ENCODE measurements around the gene PPCDC.

The PPCDC gene

DNA sequence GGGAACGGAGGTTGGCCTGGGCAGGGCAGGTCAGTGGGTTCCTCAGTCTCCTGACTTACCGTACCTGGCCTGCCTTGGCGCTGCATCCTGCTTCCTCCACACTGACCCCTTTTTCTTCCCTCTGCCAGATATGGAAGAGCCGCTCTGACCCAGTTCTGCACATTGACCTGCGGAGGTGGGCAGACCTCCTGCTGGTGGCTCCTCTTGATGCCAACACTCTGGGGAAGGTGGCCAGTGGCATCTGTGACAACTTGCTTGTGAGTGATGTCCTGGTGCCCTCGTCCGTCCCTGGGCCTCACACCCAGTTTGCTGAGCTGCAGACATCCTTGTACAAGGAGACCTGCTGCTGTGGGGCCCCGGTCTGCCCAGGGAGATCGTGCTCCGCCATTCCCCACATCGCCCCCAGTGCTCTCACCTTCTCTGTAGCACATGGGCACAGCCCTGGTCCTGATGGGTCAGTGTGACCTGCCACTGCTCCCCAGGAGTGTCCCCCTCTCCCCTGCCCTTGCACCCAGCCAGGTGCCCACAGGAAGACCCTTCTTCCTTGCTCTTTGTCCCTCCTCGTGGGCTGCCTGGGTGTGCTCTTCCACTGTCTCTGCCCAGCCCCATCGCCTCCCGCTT lies 21.0 kb downstream of the PPCDC start:
- no peak for DNase-seq (ENCODE audit: low spot score)

DNA sequence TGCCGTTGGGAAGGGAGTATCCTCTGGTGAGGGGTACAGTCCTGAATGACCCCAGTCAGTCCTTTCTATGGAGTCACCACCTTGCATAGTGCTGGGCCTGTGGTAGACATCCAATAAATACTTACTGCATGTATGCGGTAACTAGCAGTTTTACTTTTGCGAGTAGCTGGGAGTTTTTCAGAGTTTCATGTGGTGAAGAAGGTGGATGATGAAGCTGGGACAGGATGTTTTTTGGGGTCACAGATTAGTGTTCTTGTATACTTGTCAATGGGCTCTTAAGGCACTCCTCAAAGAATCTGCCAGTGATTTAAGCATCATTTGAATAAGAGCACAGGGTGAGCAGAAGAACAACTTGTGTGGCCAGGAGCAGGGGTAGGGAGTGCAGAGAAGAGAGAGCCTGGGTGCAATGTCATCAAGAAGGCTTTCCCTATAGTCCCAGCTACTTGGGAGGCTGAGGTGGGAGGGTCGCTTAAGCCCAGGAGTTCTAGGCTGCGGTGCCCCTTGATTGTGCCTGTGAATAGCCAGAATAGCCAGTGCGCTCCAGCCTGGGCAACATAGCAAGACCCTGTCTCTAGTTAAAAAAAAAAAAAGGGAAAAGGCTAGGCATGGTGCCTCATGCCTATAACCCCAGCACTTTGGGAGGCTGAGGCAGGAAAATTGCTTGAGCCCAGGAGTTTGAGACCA lies 22.1 kb downstream of the PPCDC start:
- no peak for DNase-seq (ENCODE audit: low spot score)

DNA sequence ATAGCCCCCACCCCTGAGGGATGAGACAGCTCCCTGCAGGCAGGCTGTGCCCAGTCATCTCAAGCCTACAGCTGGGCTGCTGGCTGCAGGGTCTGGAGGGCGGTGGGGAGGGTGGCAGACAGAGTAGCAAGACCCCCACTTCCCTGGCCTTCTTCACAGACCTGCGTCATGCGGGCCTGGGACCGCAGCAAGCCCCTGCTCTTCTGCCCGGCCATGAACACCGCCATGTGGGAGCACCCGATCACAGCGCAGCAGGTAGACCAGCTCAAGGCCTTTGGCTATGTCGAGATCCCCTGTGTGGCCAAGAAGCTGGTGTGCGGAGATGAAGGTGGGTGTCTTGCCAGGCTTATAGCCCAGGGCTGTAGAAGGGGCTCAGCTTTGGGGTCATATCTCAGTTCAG lies 25.0 kb downstream of the PPCDC start:
- DNase-seq (ENCODE audit: low spot score), result no peak

DNA sequence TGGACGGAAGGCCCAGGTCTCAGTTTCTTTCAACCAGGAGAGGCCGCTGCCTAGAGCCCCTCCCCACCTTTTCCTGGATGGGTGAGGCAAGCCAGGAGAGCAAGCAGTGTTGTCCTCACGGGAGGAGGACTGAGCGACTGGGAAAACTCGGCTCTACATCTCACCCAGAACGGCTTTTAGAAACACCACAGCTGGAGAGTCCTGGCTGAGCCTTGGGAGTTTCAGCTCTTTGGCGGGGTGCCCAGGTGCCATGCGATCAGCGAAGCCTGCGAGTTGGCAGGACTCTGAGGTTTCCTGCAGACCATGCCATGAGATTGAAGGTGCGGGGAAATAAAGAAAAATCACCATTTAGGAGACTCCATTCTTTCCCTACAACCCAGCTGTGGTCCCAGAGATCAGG lies 26.0 kb downstream of the PPCDC start:
- no peak for DNase-seq (ENCODE audit: low spot score)

DNA sequence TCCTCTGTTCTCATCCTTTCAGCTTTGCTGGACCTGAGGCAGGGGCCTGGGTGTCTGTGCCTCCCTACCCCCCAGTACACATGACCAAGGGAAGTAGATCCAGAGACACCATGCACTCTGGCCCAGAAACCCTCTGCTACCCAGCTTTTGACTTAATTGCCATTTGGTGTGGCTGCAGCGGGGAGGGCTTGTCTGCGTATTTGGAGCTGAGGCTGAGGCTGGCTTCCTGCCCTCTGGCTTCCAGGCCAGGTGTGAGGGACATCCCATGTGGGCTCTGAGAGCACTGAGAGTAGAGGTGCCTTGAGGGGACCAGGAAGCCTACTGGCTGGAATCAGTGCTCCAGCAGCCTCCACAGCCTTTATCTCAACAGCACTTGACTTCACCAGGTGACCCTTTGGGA lies 26.9 kb downstream of the PPCDC start:
- no peak for DNase-seq (ENCODE audit: low spot score)

DNA sequence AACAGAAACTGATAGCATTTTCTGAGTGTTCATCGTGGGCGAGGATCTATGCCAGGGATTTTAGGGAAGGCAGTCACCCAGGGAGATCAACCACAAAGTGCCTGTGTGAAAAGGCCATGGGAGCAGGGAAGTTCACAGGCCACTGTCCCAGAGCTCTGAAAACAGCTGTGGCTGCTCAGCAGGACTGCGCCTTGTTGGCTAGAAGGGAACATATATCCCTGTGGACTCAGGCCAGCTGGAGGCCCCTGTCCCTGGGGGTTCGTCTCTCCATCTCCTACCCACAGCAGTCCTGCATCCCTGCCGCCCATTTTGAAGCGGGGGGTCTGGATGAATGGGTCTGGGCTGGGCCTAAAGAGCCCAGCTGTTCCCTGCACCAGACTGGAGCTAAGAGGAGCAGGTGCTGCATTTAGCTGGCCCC lies 27.8 kb downstream of the PPCDC start:
- DNase-seq (ENCODE audit: low spot score), result no peak

DNA sequence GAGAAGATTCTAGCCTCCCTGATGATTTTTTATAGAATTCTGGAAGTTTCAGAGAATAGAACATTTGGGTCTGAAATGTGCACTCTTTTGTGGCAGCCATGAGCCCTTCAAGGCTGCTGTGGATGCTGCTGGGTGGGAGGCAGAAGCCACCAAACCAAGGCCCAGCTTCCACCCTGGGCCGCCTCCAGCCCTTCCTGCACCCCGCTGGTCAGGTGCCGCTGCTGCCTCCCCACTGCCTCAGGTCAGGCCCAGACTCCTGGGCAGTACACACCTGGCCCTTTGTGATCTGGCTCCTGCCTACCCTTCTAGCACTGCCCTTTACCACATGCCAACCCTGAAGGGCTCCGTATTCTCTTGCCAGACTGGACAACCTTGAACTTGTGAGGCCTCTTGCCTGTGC lies 28.3 kb downstream of the PPCDC start:
- DNase-seq (ENCODE audit: low spot score), result no peak

DNA sequence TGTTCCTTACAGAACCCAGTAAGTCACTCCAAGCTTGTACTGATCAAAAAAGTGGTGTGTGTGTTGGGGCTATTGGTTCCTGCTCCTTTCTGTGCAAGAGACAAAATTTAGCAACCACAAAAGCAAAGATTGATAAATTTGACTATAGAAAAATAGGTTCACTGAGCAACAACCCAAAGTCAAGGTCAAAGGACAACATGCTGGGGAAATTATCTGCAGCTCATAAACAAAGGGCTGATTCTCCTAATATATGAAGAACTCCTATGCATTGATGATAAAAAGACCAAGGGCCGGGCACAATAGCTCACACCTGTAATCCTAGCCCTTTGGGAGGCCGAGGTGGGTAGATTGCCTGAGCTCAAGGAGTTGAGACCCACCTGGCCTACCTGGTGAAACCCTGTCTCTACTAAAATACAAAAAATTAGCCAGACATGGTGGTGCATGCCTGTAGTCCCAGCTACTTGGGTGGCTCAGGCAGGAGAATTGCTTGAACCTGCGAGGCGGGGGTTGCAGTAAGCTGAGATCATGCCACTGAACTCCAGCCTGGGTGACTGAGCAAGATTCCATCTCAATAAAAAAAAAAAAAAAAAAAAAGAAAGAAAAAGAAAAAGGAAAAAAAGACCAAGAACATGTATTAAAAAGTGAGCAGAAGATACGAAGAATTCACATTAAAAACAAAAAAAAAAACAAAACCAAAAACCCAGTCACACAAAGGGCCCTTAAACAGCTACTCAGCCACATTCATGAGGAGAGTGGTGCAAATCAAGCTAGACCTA lies 29.8 kb downstream of the PPCDC start:
- no peak for DNase-seq (ENCODE audit: low spot score)

DNA sequence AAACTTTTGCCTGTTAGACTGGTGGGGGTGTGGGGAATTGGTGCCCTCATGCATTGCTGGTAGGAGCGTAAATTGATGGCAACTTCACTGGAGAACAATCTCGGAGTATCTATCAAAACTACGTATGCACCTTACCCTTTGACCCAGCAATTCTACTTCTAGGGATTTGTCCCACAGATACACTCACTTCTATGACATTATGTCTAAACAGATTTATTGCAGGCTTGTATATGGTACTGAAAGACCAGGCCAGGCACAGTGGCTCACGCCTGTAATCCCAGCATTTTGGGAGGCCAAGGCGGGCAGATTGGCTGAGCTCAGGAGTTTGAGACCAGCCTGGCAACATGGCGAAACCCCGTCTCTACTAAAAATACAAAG lies 30.3 kb downstream of the PPCDC start:
- no peak for DNase-seq (ENCODE audit: low spot score)

DNA sequence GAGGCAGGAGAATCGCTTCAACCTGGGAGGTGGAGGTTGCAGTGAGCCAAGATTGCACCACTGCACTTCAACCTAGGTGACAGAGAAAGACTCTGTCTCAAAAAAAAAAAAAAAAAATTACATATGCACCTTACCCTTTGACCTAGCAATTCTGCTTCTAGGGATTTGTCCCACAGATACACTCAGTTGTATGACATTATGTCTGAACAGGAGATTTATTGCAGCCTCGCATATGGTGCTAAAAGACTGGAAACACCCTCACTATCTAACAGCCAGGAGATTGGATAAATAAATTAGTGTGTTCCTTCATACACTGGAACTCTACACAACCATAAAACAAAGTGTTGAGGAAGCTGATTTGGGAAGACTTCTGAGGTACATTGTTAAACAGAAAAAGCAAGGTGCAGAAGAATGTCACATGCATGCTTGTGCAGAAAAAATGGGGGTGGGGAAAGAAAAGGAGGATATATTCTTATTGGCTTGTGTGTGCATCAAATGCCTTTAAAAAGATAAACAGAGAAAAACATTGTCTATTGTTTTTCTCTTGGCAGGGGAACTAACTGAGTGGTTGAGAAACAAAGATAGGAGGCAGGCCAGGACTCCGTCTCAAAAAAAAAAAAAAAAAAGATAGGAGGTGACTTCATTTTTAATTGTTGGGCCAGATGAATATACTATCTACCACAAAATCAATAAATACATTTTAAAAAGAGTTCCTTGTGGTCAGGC lies 30.9 kb downstream of the PPCDC start:
- DNase-seq (ENCODE audit: low spot score), result no peak

DNA sequence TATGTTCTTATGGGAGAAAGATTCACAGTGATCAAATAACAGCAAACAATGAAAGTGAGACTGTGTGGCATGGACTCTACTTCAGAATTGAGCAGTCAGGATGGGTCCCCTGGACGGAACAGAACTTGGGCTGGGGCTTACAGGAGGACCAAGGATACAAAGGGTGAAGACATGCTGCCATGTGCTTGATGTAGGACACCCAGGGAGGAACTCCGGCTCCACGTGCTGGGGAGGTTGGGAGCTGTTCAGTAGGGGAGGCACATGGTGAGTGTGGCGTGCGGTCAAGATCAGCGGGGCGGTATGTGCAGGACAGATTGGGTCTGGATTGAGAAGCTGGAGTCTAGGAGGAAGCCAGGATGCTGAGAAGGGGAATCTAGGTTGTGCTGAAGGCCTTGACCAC lies 32.6 kb downstream of the PPCDC start:
- no peak for DNase-seq (ENCODE audit: low spot score)

DNA sequence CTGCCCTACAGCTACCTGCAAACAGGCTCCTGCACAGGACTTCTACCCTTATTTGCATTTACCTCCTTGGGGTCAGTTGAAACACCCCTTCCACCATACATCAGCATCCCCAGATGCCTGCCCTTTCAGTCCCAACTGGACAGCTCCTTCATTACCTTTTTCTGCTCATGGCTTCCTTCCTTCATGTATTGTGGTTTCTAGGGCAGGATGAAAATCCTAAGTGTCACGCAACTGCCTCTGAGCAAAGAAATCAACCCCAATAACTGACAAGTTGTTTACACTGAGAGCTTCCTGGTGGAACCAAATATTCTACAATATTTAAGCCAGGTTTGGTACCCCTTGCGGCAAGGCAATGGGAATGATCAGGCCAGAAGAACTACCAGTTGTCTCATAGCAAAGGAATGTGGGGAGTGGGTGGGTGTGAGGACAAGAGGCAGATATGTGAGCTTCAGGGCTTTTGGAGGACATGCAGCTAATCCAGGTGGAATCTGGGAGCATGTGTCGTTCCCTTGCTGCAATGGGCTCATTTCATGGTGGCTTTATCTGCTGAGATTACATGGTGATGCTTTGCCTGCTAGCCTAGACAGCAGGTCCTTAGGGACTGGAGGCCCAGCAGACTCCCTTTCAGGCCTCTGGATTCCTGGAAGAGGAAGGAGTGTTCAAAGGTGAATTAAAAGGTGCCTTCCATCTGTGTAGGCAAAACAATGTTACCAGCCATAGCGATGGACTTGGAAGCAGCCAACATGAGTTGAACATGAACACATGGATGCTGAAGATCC lies 34.9 kb downstream of the PPCDC start:
- DNase-seq (ENCODE audit: low spot score), result no peak

DNA sequence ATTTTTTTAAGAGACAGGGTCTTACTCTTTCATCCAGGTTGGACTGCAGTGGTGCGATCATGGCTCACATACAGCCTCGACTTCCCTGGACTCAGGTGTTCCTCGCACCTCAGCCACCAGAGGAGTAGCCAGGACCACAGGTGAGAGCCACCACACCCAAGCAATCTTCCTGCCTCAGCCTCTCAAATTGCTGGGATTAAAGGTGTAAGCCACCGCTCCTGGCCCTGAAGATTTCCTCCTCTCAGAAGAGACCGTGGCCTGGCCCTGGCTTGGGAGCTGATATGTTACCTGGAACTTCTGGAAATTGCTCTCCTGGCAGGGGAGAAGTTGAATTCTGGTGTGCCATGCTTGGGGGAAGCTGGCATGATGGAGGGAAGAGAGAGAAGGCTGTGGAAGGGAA lies 36.2 kb downstream of the PPCDC start:
- no peak for DNase-seq (ENCODE audit: low spot score)

DNA sequence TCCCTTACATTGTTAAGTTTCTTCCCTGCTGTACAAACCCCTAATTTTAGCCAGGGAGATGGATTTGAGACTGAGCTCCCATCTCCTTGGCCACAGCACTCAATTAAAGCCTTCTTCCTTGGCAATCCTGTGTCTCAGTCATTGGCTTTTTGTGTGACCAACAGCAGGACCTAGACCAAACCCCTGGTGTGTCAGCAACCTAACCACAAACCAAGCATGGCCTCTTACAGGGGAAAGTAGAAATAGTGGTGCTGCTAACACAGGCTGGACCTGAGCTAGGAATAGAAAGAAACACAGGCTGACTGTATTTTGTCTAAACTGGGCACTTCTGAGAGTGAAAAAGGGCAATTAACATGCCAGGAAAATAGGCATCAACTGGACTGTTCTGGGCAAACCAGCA lies 37.9 kb downstream of the PPCDC start:
- DNase-seq (ENCODE audit: low spot score), result no peak

DNA sequence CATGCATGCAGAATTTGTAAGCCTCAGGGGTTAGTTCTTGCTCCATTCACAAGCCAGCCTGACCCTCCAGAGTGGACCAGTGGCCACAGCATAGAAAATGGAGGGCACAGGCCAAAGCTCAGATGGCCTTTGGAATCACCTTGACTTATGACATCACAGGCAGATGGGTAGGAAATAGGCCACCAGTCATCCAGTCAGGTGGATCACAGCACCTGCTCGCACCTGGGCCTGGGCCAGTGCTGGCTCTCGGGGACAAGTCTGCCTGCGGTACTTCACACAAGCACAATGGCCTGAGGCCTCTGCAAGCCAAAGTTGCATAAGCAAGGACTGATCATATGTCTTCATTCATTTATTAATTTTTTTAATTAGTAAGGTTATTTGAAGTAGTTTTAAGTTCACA lies 39.3 kb downstream of the PPCDC start:
- no peak for DNase-seq (ENCODE audit: low spot score)

DNA sequence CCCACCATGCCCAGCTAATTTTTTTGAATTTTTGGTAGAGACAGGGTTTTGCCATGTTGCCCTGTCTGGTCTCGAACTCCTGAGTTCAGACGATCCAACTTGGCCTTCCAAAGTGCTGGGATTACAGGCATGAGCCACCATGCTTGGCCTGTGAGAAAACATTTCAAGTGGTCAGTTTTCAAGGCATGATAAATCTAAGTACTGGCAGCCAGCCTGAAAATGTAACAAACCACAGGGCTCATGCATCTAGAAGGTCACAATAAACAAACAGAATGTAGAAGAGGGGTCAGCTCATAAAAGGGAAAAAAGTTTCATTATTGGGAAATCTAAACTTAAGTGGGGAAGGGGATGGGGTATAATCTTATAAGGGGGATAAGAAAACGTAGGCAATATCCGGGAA lies 39.9 kb downstream of the PPCDC start:
- no peak for DNase-seq (ENCODE audit: low spot score)

DNA sequence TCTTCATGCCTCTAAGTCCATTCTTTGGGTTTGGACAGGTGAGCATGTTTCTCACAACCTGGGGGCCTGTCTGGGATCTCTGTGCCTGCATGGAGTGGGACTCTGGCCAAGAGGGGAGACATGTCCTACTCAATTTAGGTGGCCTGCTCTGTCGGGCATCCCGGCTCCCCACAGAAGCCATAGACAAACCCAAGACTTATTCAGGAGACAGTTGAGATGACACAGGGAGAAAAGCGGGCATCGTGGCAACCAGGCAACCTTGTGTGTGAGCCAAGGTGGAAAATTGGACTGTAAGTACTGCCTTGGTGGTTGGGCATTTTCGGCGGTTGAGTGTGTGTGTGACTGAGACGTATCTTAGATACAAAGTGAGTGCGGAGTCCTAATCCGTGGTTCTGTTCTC lies 40.5 kb downstream of the PPCDC start:
- no peak for DNase-seq (ENCODE audit: low spot score)

DNA sequence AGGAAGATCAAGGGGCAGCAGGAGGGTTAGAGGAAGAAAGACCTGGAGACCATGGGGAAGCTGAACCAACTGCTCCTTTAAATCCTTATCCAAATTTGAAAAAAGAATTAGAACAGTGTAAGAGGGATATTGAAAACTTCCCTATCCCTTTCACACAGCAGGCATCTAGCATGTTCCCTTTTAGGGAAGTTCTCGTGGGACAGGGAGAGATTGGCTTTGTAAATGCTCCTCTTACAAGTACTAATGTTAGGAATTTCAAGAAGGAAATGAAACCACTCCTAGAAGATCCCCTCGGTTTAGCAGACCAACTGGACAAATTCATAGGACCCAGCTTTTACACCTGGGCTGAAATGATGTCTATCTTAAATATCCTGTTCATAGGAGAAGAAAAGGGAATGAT lies 41.5 kb downstream of the PPCDC start:
- DNase-seq (ENCODE audit: low spot score), result no peak

DNA sequence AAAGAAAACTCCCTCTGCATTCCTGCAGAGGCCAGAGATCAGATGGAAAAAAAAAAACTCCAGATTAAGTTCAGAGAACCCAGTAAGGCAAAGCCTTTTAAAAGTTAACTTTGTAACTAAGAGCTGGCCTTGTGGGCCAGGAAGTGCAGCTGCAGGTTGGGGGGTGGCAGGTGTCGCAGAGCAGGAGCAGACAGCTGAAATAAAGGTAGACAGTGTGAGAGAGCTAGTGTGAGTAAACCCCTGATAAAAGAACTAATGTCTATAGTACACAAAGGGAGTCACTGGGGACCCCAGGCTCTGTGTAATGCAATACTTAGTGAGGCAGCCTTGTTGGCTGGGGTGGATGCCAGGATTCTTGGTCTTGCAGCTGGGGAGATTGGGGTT lies 42.1 kb downstream of the PPCDC start:
- DNase-seq (ENCODE audit: low spot score), result no peak

DNA sequence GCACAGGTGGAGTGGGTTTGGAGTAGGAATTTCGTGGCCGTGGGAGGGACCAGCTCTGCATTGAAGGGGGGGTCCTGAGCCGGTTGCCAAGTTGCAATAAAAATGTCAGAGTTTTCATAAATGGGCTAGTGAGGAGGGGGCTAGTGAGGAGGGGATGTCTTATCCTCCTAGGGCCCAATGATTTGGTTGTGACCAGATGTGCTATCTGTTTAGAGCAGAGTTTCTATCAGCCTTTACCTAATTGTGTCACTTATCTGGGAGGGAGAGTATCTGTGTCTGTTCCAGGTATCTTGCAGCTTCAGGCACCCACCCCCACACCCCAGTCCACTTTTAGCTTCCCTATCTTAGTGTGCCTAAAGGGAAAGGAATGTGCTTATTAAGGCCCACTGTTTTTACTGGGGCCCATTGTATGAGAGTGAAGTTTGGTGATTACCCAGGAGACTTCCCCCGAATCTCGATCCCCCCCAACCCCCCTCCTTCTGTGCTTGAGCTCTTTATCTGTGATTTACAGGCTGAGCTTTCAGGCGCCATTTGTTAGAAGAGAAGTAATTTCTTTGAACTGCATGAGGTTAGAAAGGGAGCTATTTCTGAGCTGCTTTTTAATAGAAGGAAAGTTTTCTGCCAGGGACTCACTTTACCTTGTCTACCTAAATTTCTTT lies 42.6 kb downstream of the PPCDC start:
- no peak for DNase-seq (ENCODE audit: low spot score)

DNA sequence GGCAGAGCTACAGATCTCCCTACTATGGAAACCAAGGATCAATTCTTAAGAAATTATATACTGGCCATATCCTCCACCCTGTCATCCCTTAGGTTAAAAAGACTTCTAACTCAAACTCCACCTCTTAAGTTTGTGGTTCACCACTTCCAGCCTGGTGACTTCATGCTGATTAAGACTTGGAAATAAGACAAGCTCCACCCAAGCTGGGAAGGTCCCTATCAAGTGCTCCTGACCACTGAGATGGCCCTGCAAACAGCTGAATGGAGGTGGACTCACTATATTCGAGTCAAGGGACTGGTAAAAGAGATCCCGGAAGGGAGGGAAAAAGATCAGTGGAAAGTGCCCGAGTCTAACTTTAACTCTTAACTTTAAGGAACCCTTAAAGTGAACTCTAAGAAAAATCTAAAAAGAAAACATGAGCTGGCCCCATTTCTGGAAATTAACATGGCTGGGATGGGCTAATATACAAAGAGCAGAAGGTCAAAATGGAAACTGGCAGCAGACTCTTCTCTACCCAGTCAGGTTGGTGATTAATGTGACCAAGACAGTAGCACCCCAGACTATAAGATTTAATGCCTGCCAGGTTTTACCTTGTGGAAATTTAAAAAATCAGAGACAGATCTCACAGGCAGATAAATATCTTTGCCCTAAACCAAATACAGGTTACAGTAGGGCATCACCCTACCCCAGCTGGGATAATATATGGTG lies 43.9 kb downstream of the PPCDC start:
- no peak for DNase-seq (ENCODE audit: low spot score)

Data from AG08396 (cell line).